ENCODE data around the gene RRP1B. TPM values are rescaled to one million over a fixed set of nuclear protein-coding genes. Genes with fewer than 3 reads are reported as not detected.
A peak's percentile ranks its signal among the peaks of the same experiment; 100 is the strongest.

The RRP1B gene
- total RNA-seq, 4 donors from 2014 or later = 12.5 to 24.7 (median 18.9) TPM

DNA sequence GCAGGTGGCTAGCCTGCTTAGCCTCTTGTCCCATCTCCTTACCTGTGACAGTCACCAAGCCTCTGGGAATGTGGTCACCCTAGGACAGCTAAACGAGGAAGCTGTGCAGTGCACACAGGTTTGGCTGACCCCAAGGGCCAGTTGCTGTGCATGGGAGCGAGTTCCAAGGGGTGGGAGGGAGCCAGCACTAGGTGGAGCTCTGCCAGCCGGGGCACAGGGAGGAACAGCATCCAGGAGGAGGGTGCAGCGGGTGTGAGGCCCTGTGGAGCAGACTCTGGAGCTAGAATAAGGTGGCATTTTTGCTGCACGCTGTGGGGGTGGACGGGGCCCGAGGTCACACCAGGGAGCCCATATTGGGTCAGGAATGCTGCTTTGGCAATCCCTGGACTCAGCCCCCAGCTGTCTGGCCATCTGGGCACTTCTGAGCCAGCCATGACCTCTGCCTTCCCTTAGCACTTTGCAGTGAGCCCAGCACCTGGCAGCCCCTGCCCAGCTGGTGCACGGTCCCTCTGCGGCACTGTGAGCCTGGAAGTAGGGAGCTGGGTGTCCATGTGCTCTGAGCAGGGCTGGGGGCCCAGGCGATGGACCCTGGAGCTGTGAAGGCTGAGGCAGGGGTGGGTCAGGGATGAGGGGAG is 68.3 kb downstream of the RRP1B start:
- Histone ChIP-seq H3K36me3 (no peaks in the 10 kb centered on the region), H3K4me3 (peak overlapping the region in 3 of 4 donors; percentile 57 to 62 (median 58)), H3K27ac (peak overlapping the region; percentile 73 to 79 (median 78)), H3K9me3 (no peaks in the 10 kb centered on the region), H3K4me1 (peaks cover 48 to 55% of the 10 kb centered on the region in 2 donors), H3K27me3 (no peaks in the 10 kb centered on the region)
- ATAC-seq = peak; percentile 15 to 18
- peak in 1 of 2 donors; percentile 46 for DNase-seq
- in situ Hi-C loops (cut with MboI; ENCODE audit: low sequenced_read_pairs in 4 of 4) (loop anchor here in 1 of 4 donors (10.0 kb wide), 1 partner anchor 47 kb away; the partner anchor contains the start of gene CSTB), intact Hi-C loops (cut with DNase I; ENCODE audit: low total_unique reads) (no loop called here)
- TF ChIP-seq POLR2A (IDR thresholded peaks at IDR 0.05) = no peak
- TF ChIP-seq, protein P1, sequence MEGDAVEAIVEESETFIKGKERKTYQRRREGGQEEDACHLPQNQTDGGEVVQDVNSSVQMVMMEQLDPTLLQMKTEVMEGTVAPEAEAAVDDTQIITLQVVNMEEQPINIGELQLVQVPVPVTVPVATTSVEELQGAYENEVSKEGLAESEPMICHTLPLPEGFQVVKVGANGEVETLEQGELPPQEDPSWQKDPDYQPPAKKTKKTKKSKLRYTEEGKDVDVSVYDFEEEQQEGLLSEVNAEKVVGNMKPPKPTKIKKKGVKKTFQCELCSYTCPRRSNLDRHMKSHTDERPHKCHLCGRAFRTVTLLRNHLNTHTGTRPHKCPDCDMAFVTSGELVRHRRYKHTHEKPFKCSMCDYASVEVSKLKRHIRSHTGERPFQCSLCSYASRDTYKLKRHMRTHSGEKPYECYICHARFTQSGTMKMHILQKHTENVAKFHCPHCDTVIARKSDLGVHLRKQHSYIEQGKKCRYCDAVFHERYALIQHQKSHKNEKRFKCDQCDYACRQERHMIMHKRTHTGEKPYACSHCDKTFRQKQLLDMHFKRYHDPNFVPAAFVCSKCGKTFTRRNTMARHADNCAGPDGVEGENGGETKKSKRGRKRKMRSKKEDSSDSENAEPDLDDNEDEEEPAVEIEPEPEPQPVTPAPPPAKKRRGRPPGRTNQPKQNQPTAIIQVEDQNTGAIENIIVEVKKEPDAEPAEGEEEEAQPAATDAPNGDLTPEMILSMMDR (IDR thresholded peaks at IDR 0.05 in 4 of 5, conservative IDR thresholded peaks at IDR 0.05 in 1 of 5) = no peak

DNA sequence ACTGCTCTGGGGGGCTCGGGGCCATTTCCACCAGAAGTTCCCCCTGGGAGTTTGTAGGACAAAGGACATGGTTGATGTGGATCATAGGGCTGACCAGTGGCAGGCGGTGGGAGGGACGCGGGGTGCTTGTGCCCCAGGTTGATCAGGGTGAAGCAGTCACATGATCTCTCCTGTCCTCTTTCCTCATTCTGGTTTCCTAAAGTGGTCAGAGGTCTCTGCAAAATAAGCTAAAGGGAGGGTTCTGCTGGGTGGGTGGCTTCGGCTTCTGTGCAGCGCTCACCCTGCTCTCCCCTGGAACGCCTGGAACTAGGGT is 68.8 kb downstream of the RRP1B start:
- in situ Hi-C loops (cut with MboI; ENCODE audit: low sequenced_read_pairs in 4 of 4) = loop anchor here in 1 of 4 donors (10.0 kb wide), 1 partner anchor 47 kb away; the partner anchor contains the start of gene CSTB
- peak; percentile 23 to 34 for ATAC-seq
- peaks cover 50 to 55% of the 10 kb centered on the region in 2 donors for H3K4me1 ChIP-seq

DNA sequence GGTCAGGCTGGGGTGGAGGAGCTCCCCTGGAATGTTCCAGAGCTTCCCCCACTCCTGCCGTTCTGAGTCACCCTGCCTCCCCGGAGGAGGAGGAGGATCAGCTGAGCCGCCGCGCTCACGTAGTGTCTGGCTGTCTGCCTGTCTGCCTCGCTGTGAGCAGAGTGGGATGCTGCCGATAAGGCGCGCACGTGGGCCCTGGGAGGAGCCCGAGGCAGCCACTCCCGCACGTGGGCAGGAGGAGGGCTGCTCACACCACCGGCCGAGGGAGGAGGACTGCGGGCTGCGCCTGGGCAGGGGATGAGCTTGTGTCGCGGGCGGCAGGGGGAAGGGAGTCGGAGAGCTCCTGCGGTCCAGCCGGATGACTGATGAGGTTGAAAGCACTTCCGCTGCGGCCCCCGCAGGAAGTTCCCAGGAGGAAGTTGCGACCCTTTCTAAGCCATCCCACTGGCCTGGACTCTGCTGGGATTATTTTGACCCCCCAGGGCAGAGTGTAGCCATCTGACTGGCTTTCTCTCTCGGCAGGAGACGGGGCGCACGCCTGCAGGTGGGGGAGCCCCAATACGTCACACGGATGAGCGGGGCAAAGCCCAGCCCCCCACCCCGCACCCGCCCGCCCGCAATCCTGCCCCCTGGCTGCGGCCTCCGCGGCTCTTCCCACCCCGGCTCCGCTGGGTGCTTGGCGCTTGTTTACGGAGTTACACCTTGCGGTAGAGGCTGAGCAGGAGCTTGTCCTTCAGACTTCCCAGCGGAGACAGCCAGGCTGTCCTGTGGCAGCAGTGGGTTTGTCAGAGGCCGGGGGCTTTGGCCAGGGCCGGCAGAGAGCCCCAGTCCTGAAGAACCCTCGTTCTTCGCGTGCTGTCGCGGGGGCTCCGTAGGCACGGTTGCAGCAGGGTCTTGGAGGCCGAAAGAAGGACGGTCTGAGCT is 69.4 kb downstream of the RRP1B start:
- no peaks in the 10 kb centered on the region for H3K36me3 ChIP-seq
- H3K27ac ChIP-seq = peak overlapping the region; percentile 73 to 79 (median 78)
- peak; percentile 83 to 87 for DNase-seq
- in situ Hi-C loops (cut with MboI; ENCODE audit: low sequenced_read_pairs in 4 of 4) = loop anchor here in 1 of 4 donors (10.0 kb wide), 1 partner anchor 46 kb away; the partner anchor contains the start of gene CSTB
- intact Hi-C loops (cut with DNase I; ENCODE audit: low total_unique reads) = no loop called here
- peak; percentile 62 to 65 for TF ChIP-seq POLR2A (IDR thresholded peaks at IDR 0.05)
- TF ChIP-seq, protein P1 (IDR thresholded peaks at IDR 0.05 in 4 of 5, conservative IDR thresholded peaks at IDR 0.05 in 1 of 5) = peak in 2 of 5 experiments; percentile 43 to 51
- no peaks in the 10 kb centered on the region for H3K27me3 ChIP-seq
- H3K4me3 ChIP-seq = peak overlapping the region; percentile 44 to 62 (median 58)
- peak; percentile 76 for ATAC-seq
- H3K4me1 ChIP-seq = peaks cover 50 to 55% of the 10 kb centered on the region in 2 donors
- no peaks in the 10 kb centered on the region for H3K9me3 ChIP-seq

More for the DNA sequence above, 68.8 kb downstream of the RRP1B start:
- H3K36me3 ChIP-seq = no peaks in the 10 kb centered on the region
- no peak for TF ChIP-seq POLR2A (IDR thresholded peaks at IDR 0.05)
- TF ChIP-seq, protein P1 (IDR thresholded peaks at IDR 0.05 in 4 of 5, conservative IDR thresholded peaks at IDR 0.05 in 1 of 5) = no peak
- peak overlapping the region; percentile 73 to 79 (median 78) for H3K27ac ChIP-seq
- intact Hi-C loops (cut with DNase I; ENCODE audit: low total_unique reads) = no loop called here
- H3K4me3 ChIP-seq = peak overlapping the region; percentile 44 to 62 (median 58)
- no peak for DNase-seq
- no peaks in the 10 kb centered on the region for H3K27me3 ChIP-seq
- H3K9me3 ChIP-seq = no peaks in the 10 kb centered on the region

DNA sequence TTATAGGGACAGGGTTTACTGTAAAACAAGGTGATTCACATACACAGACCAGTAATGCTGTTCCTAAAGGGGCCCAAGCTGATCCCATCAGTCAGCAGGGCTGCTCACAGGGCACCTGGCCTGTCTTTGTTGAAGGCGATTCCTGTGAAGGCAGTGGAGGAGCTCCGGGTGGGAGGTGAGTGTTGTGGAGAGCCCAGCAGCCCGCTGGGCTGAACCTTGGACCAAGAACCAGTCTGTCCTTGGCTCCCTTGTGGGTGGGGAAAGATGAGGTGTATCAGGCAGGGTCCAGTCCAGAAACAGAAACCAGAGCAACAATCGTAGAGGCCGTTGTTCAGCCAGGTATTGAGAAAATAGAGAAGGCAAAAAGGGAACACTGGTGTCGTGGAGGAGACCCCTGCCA is 72.1 kb downstream of the RRP1B start:
- TF ChIP-seq, protein P1 (IDR thresholded peaks at IDR 0.05 in 4 of 5, conservative IDR thresholded peaks at IDR 0.05 in 1 of 5) = no peak
- TF ChIP-seq POLR2A (IDR thresholded peaks at IDR 0.05) = no peak
- Histone ChIP-seq H3K36me3 (no peaks in the 10 kb centered on the region), H3K27ac (no peak overlapping the region), H3K27me3 (no peaks in the 10 kb centered on the region), H3K4me1 (peaks cover 40 to 42% of the 10 kb centered on the region in 2 donors), H3K4me3 (no peak overlapping the region), H3K9me3 (no peaks in the 10 kb centered on the region)
- intact Hi-C loops (cut with DNase I; ENCODE audit: low total_unique reads) = no loop called here
- no peak for ATAC-seq
- in situ Hi-C loops (cut with MboI; ENCODE audit: low sequenced_read_pairs in 4 of 4) = no loop called here
- no peak for DNase-seq

All from gastrocnemius medialis (tissue), 4 donors.